ENCODE results near the gene NFRKB. TPM values are rescaled to one million over a fixed set of nuclear protein-coding genes. Genes with fewer than 3 reads are reported as not detected.
A peak's percentile ranks its signal among the peaks of the same experiment; 100 is the strongest.
"Not testable (repeated sequence)": the region's sequence is repeated elsewhere in the genome, so short reads cannot be mapped to it uniquely, and the experiment has no call there.

The NFRKB gene
- total RNA-seq, 4 donors from 2014 or later = 28.7 to 79.2 (median 37.0) TPM

DNA sequence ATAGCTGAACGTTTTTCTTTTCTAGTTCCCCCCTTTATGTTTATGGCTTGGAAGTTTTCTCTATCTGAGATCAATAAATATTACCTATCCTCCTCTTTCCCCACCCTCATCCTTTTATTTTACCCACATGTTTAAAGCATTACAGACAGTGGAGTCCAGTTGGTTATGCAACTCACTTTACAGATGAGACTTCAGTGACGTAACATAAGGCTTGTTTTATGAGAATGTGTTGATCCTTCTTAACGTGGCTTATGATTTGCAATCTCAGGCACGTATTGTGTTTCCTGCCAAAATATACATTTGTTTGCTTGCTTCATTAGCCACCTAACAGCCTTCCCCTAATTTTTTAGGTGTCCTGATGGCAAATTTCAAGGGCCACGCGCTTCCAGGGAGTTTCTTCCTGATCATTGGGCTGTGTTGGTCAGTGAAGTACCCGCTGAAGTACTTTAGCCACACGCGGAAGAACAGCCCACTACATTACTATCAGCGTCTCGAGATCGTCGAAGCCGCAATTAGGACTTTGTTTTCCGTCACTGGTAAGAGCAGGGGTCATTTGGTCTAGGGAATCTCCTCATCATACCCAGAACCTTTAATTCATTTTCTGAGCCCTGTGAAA, 43.1 kb downstream of the NFRKB start:
- TF ChIP-seq POLR2AphosphoS5 (IDR thresholded peaks at IDR 0.05) (no peak), EP300 (IDR thresholded peaks at IDR 0.05; ENCODE audit: low read depth) (no peak), POLR2A (IDR thresholded peaks at IDR 0.05) (no peak)
- TF ChIP-seq, protein P1, sequence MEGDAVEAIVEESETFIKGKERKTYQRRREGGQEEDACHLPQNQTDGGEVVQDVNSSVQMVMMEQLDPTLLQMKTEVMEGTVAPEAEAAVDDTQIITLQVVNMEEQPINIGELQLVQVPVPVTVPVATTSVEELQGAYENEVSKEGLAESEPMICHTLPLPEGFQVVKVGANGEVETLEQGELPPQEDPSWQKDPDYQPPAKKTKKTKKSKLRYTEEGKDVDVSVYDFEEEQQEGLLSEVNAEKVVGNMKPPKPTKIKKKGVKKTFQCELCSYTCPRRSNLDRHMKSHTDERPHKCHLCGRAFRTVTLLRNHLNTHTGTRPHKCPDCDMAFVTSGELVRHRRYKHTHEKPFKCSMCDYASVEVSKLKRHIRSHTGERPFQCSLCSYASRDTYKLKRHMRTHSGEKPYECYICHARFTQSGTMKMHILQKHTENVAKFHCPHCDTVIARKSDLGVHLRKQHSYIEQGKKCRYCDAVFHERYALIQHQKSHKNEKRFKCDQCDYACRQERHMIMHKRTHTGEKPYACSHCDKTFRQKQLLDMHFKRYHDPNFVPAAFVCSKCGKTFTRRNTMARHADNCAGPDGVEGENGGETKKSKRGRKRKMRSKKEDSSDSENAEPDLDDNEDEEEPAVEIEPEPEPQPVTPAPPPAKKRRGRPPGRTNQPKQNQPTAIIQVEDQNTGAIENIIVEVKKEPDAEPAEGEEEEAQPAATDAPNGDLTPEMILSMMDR (IDR thresholded peaks at IDR 0.05) = no peak
- peaks cover 0 to 21% (median 14%) of the 10 kb centered on the region in 4 donors for H3K4me1 ChIP-seq
- in situ Hi-C loops (cut with MboI; ENCODE audit: low pct_ligation_motif_present in 1 of 4, low pct_unique_long_range_greater_than_20kb in 1 of 4, low sequenced_read_pairs in 3 of 4) = no loop called here
- H3K27me3 ChIP-seq = no peaks in the 10 kb centered on the region
- H3K27ac ChIP-seq = no peak overlapping the region
- H3K36me3 ChIP-seq = no peaks in the 10 kb centered on the region
- no peak overlapping the region for H3K4me3 ChIP-seq
- intact Hi-C loops (cut with DNase I; ENCODE audit: low total_unique reads) = no loop called here
- H3K9me3 ChIP-seq = no peaks in the 10 kb centered on the region
- DNase-seq = no peak
- 89% methylated on average over 14 to 15 of the region's 15 CpGs for WGBS, 2 donors (ENCODE audit: low coverage in 1 of 2)

DNA sequence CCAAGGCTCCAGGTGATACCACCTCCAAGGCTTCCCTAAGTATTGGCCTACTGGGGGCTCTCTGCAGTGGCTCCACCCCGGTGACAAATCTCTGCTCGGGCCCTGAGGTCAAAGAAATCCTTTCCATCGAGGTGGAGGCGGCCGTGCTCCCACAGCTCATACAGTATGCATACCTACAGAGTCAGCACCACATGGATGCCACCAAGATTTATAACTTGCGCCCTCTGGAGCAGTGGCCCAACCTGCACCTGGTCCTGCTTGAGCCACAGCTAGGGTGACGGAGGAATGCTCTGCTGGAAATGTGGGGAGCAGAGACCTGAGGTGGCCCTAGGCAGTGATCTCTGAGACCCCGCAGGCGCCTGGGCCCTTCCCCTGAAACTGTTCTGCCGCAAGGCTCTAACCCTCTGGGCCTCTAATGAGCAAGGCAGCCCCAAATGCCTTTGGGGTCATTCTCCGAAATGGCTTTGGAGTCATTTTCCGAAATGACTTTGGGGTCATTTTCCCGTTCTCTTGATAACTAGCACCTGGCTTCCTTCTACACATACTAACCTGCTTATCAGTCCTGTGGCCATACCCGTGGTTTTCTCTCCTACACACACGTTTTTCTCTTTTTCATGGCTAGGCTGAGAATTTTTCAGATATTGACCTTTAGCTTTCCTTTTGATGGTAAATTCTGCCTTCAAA, 45.8 kb downstream of the NFRKB start:
- Histone ChIP-seq H3K27me3 (no peaks in the 10 kb centered on the region), H3K27ac (no peak overlapping the region), H3K36me3 (no peaks in the 10 kb centered on the region), H3K9me3 (no peaks in the 10 kb centered on the region), H3K4me3 (no peak overlapping the region), H3K4me1 (peaks cover 8 to 43% (median 22%) of the 10 kb centered on the region in 4 donors)
- in situ Hi-C loops (cut with MboI; ENCODE audit: low pct_ligation_motif_present in 1 of 4, low pct_unique_long_range_greater_than_20kb in 1 of 4, low sequenced_read_pairs in 3 of 4) = no loop called here
- no peak for DNase-seq
- 83 to 93% methylated on average over 2 to 15 of the region's 15 CpGs for WGBS, 2 donors (ENCODE audit: low coverage in 1 of 2)
- TF ChIP-seq EP300 (IDR thresholded peaks at IDR 0.05; ENCODE audit: low read depth) (no peak), POLR2A (IDR thresholded peaks at IDR 0.05) (no peak), POLR2AphosphoS5 (IDR thresholded peaks at IDR 0.05) (no peak)
- TF ChIP-seq, protein P1 (IDR thresholded peaks at IDR 0.05) = no peak
- intact Hi-C loops (cut with DNase I; ENCODE audit: low total_unique reads) = no loop called here

- WGBS, 2 donors (ENCODE audit: low coverage in 1 of 2) = 36% methylated on average over 2 of the region's 3 CpGs; no CpG with 5 or more reads in 1 of the 2 donors
- H3K27me3 ChIP-seq; DNase-seq; H3K36me3 ChIP-seq; H3K4me3 ChIP-seq; intact Hi-C loops (cut with DNase I; ENCODE audit: low total_unique reads); in situ Hi-C loops (cut with MboI; ENCODE audit: low pct_ligation_motif_present in 1 of 4, low pct_unique_long_range_greater_than_20kb in 1 of 4, low sequenced_read_pairs in 3 of 4); H3K9me3 ChIP-seq: not testable (repeated sequence)
- peaks cover 0 to 32% (median 13%) of the 10 kb centered on the region in 4 donors for H3K4me1 ChIP-seq
- peak overlapping the region; percentile 63 to 70 (median 66) for H3K27ac ChIP-seq
Measured at GRCh38 chr11:129847361-129847760, 48.0 kb downstream of the NFRKB start.

DNA sequence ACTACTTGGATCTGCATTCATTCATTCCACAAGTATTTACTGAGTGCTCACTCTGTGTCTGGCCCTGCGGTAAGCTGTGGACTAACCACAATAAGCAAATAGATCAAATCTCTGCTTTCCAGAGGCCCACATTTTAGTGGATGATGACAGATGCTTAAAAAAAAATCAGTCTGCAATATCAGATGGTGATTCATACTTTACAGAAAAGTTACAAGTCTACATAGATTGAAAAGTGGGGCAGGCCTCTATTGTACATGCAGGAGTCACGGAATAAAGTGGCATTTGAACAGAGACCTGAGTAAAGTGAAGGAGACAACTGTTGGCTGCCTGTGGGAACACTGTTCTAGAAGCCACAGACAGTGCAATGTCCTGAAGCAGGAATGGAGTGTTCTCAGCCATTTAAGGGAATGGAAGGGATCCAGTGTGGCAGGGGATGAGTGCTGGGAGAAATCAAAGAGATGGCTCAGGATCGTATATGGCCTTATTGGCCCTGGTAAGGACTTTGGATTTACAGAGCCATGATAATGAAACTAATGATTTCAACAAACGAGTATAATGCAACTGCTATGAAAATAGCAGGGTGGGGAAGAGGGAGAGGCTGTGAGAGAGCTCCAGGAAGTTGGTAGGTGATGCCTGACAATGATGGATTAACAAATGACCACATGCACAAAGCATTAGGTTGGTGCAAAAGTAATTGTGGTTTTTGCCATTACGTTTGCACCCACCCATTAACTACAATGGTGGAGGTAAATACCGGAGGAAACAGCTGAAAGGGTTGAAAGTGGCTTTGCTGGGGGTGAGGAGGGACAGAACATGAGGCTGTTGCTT, 48.7 kb downstream of the NFRKB start:
- H3K36me3 ChIP-seq = no peaks in the 10 kb centered on the region
- H3K4me1 ChIP-seq = peaks cover 0 to 32% (median 13%) of the 10 kb centered on the region in 4 donors
- WGBS, 2 donors (ENCODE audit: low coverage in 1 of 2) = 35 to 49% methylated on average over 5 to 6 of the region's 6 CpGs
- no peaks in the 10 kb centered on the region for H3K27me3 ChIP-seq
- peak overlapping the region; percentile 63 to 70 (median 66) for H3K27ac ChIP-seq
- peak; percentile 24 for DNase-seq
- no peak overlapping the region for H3K4me3 ChIP-seq
- no peak for TF ChIP-seq EP300 (IDR thresholded peaks at IDR 0.05; ENCODE audit: low read depth)
- peak in 2 of 3 donors; percentile 29 to 71 for TF ChIP-seq POLR2AphosphoS5 (IDR thresholded peaks at IDR 0.05)
- no peaks in the 10 kb centered on the region for H3K9me3 ChIP-seq
- intact Hi-C loops (cut with DNase I; ENCODE audit: low total_unique reads) (no loop called here), in situ Hi-C loops (cut with MboI; ENCODE audit: low pct_ligation_motif_present in 1 of 4, low pct_unique_long_range_greater_than_20kb in 1 of 4, low sequenced_read_pairs in 3 of 4) (no loop called here)

Other genes starting within 250 kb of the NFRKB start
- 100 to 1,000 TPM in 3 of 4 donors, 10 to 100 TPM in 1; 42.2 to 336 (median 205) TPM for gene TMEM45B, start 79.7 kb downstream of the NFRKB start, total RNA-seq
- 10 to 100 TPM; 11.3 to 22.4 (median 15.5) TPM for gene PRDM10, start 107.3 kb upstream of the NFRKB start, total RNA-seq
- gene APLP2, start 174.3 kb upstream of the NFRKB start, total RNA-seq = 100 to 1,000 TPM; 191 to 618 (median 396) TPM

All from transverse colon (tissue), 4 donors.